CD4-positive, CD25-positive, alpha-beta regulatory T cell (primary cell): ENCODE data around the gene SUV39H2. TPM values are rescaled to one million over a fixed set of nuclear protein-coding genes. Genes with fewer than 3 reads are reported as not detected.

Source experiments
- ATAC-seq, 2 donors: fragments of 150-1000 bp; cut with Tn5 transposase; one replicate each; pipeline ENCODE4 v1.10.0; 2021; ENCODE audit warnings: low read depth in 2 of 2, moderate number of reproducible peaks in 2 of 2, moderate library complexity in 1 of 2
- DNase-seq, 3 donors: peaks; one replicate each; pipeline versions ENCODE4 v3.0.0 to v3.0.0-alpha.2; 2012 to 2022; ENCODE audit warnings: mixed read lengths in 1 of 3
- H3K27ac ChIP-seq: one replicate; pipeline ENCODE4 v1.7.0; 2013; ENCODE audit warnings: mild to moderate bottlenecking, low read length; ENCODE audit not compliant: insufficient read depth, poor library complexity, severe bottlenecking
- H3K27me3 ChIP-seq: one replicate; pipeline ENCODE4 v1.7.0; 2013; ENCODE audit warnings: low read length; ENCODE audit not compliant: control insufficient read depth, insufficient read depth
- H3K36me3 ChIP-seq: one replicate; pipeline ENCODE4 v1.7.0; 2013; ENCODE audit warnings: mild to moderate bottlenecking, low read length, moderate library complexity; ENCODE audit not compliant: control insufficient read depth, insufficient read depth
- H3K4me1 ChIP-seq: 2 replicates; pipeline ENCODE4 v1.7.0; 2013; ENCODE audit warnings: mild to moderate bottlenecking, low read length; ENCODE audit not compliant: insufficient read depth, control insufficient read depth, poor library complexity, severe bottlenecking
- H3K4me3 ChIP-seq: one replicate; pipeline ENCODE4 v1.7.0; 2013; ENCODE audit warnings: low read depth, mild to moderate bottlenecking, low read length, moderate library complexity
- H3K9me3 ChIP-seq, 2 experiments: 1 replicate in 1 of 2; 2 replicates in 1 of 2; pipeline ENCODE4 v1.7.0; 2013; ENCODE audit warnings: low read length in 2 of 2, mild to moderate bottlenecking in 1 of 2, moderate library complexity in 1 of 2; ENCODE audit not compliant: control insufficient read depth in 2 of 2
- H3K27ac Mint-ChIP-seq, 3 donors: one replicate each; pipeline ENCODE4 v1.8.0; 2020 to 2022; ENCODE audit warnings: mild to moderate bottlenecking in 3 of 3, mixed read lengths in 3 of 3, moderate library complexity in 2 of 3
- H3K27me3 Mint-ChIP-seq: one replicate; pipeline ENCODE4 v1.8.0; 2022; ENCODE audit warnings: mild to moderate bottlenecking, mixed read lengths
- H3K36me3 Mint-ChIP-seq: one replicate; pipeline ENCODE4 v1.8.0; 2020; ENCODE audit warnings: mixed read lengths
- H3K4me1 Mint-ChIP-seq, 4 donors: one replicate each; pipeline ENCODE4 v1.8.0; 2020 to 2022; ENCODE audit warnings: mixed read lengths in 4 of 4, mild to moderate bottlenecking in 1 of 4
- H3K4me3 Mint-ChIP-seq, 4 donors: one replicate each; pipeline ENCODE4 v1.8.0; 2020 to 2022; ENCODE audit warnings: mild to moderate bottlenecking in 4 of 4, mixed read lengths in 4 of 4, moderate library complexity in 3 of 4
- H3K9me3 Mint-ChIP-seq, 7 donors: one replicate each; pipeline ENCODE4 v1.8.0; 2020 to 2022; ENCODE audit warnings: mixed read lengths in 7 of 7, mild to moderate bottlenecking in 3 of 7, moderate library complexity in 2 of 7
- polyA plus RNA-seq, 4 donors: library from polyadenylated mRNA; unstranded; fragments of 300-500 nt; fragmentation: Illumina TruSeq; gene quantifications; one replicate each; pipeline ENCODE4 v1.2.3, GENCODE V29; 2021
- total RNA-seq: library from RNA; stranded (reverse); gene quantifications from one replicate; pipeline ENCODE4 v1.2.3, GENCODE V29; 2022

Gene SUV39H2
- total RNA-seq (4.3 TPM), polyA plus RNA-seq (1 to 10 TPM; 2.1 to 5.2 (median 3.7) TPM)

GRCh38 chr10:14878266-14879123 is at the start of gene SUV39H2:
SUV39H2 (plus strand) TSS chr10:14878866; CDS start chr10:14878889, 23 bp downstream.
- Histone ChIP-seq H3K27ac (peak within 1 kb of the TSS; percentile 62), H3K9me3 (no peaks in the 10 kb centered on the region), H3K4me3 (peak within 1 kb of the TSS; percentile 83), H3K36me3 (no peaks in the 10 kb centered on the region), H3K4me1 (peaks cover 28% of the 10 kb centered on the region), H3K27me3 (no peaks in the 10 kb centered on the region)
- H3K4me1 Mint-ChIP-seq, result peaks cover 12 to 45% (median 28%) of the 10 kb centered on the region in 4 donors
- no peaks in the 10 kb centered on the region for H3K27me3 Mint-ChIP-seq
- DNase-seq, result peak; percentile 90 to 96 (median 92)
- ATAC-seq, result peak; percentile 93 to 94
- peaks cover 0 to 2% (median 0%) of the 10 kb centered on the region in 7 donors for H3K9me3 Mint-ChIP-seq
- peak within 1 kb of the TSS; percentile 92 to 97 (median 94) for H3K4me3 Mint-ChIP-seq
- peak within 1 kb of the TSS; percentile 82 to 94 (median 93) for H3K27ac Mint-ChIP-seq
- no peaks in the 10 kb centered on the region for H3K36me3 Mint-ChIP-seq

GRCh38 chr10:14833106-14833505 is 45.6 kb upstream of the SUV39H2 start:
- no peak for ATAC-seq

GRCh38 chr10:14836208-14836607 is 42.5 kb upstream of the SUV39H2 start:
- Mint-ChIP-seq H3K9me3 (no peaks in the 10 kb centered on the region), H3K4me1 (peaks cover 15 to 32% (median 24%) of the 10 kb centered on the region in 4 donors), H3K27me3 (no peaks in the 10 kb centered on the region), H3K27ac (no peak overlapping the region), H3K36me3 (peaks cover 11% of the 10 kb centered on the region), H3K4me3 (peak overlapping the region; percentile 2 to 99 (median 96))
- Histone ChIP-seq H3K9me3 (no peaks in the 10 kb centered on the region), H3K27me3 (no peaks in the 10 kb centered on the region), H3K36me3 (peaks cover 6% of the 10 kb centered on the region), H3K4me1 (peaks cover 22% of the 10 kb centered on the region), H3K27ac (no peak overlapping the region), H3K4me3 (no peak overlapping the region)
- ATAC-seq (no peak), DNase-seq (no peak)

More at GRCh38 chr10:14833106-14833505, 45.6 kb upstream of the SUV39H2 start:
- Histone ChIP-seq H3K9me3 (no peaks in the 10 kb centered on the region), H3K4me1 (peaks cover 9% of the 10 kb centered on the region), H3K27me3 (no peaks in the 10 kb centered on the region), H3K4me3 (no peak overlapping the region), H3K27ac (no peak overlapping the region), H3K36me3 (no peaks in the 10 kb centered on the region)
- no peaks in the 10 kb centered on the region for H3K27me3 Mint-ChIP-seq
- peaks cover 6 to 12% (median 9%) of the 10 kb centered on the region in 4 donors for H3K4me1 Mint-ChIP-seq
- no peaks in the 10 kb centered on the region for H3K9me3 Mint-ChIP-seq
- H3K36me3 Mint-ChIP-seq, result peaks cover 8% of the 10 kb centered on the region
- DNase-seq, result no peak
- H3K4me3 Mint-ChIP-seq, result no peak overlapping the region
- no peak overlapping the region for H3K27ac Mint-ChIP-seq

- H3K27ac Mint-ChIP-seq, result peak overlapping the region; percentile 95 to 99 (median 98)
- no peaks in the 10 kb centered on the region for H3K9me3 ChIP-seq
- H3K27me3 Mint-ChIP-seq, result no peaks in the 10 kb centered on the region
- no peaks in the 10 kb centered on the region for H3K9me3 Mint-ChIP-seq
- peaks cover 22% of the 10 kb centered on the region for H3K4me1 ChIP-seq
- peak overlapping the region; percentile 81 for H3K4me3 ChIP-seq
- H3K4me1 Mint-ChIP-seq, result peaks cover 15 to 37% (median 27%) of the 10 kb centered on the region in 4 donors
- H3K36me3 Mint-ChIP-seq, result peaks cover 11% of the 10 kb centered on the region
- peak overlapping the region; percentile 90 for H3K27ac ChIP-seq
- peak in 1 of 3 donors; percentile 1 for DNase-seq
- peak overlapping the region; percentile 96 to 99 (median 97) for H3K4me3 Mint-ChIP-seq
- ATAC-seq, result no peak
- H3K36me3 ChIP-seq, result peaks cover 16% of the 10 kb centered on the region
- H3K27me3 ChIP-seq, result no peaks in the 10 kb centered on the region
These were observed 41.5 kb upstream of the SUV39H2 start for GRCh38 chr10:14837003-14837756.

- Mint-ChIP-seq H3K27ac (peak within 1 kb of the TSS; percentile 95 to 99 (median 98)), H3K36me3 (peaks cover 7% of the 10 kb centered on the region), H3K4me3 (peak within 1 kb of the TSS; percentile 96 to 99 (median 97)), H3K4me1 (peaks cover 15 to 37% (median 27%) of the 10 kb centered on the region in 4 donors), H3K27me3 (no peaks in the 10 kb centered on the region), H3K9me3 (no peaks in the 10 kb centered on the region)
- Histone ChIP-seq H3K4me3 (peak within 1 kb of the TSS; percentile 91), H3K36me3 (peaks cover 24% of the 10 kb centered on the region), H3K27ac (peak within 1 kb of the TSS; percentile 90), H3K27me3 (no peaks in the 10 kb centered on the region), H3K9me3 (no peaks in the 10 kb centered on the region), H3K4me1 (peaks cover 22% of the 10 kb centered on the region)
- ATAC-seq, result peak; percentile 94 to 95
- DNase-seq, result peak; percentile 99 to 100 (median 100)
These were observed 40.7 kb upstream of the SUV39H2 start, which contains the start of the genes CDNF, HSPA14 and MSANTD7 for GRCh38 chr10:14837757-14838581. CDNF (minus strand) TSS chr10:14838037; CDS start chr10:14837946, 91 bp downstream. HSPA14 (plus strand) TSS chr10:14838306; CDS start chr10:14838403, 97 bp downstream. MSANTD7 (plus strand) TSS chr10:14838306; CDS start chr10:14842285, 3,979 bp downstream.

GRCh38 chr10:14838582-14839304 is 39.9 kb upstream of the SUV39H2 start:
- Mint-ChIP-seq H3K4me1 (peaks cover 15 to 37% (median 27%) of the 10 kb centered on the region in 4 donors), H3K9me3 (no peaks in the 10 kb centered on the region), H3K27ac (peak overlapping the region; percentile 95 to 99 (median 98)), H3K27me3 (no peaks in the 10 kb centered on the region), H3K4me3 (peak overlapping the region; percentile 96 to 99 (median 97)), H3K36me3 (peaks cover 3% of the 10 kb centered on the region)
- H3K36me3 ChIP-seq, result peaks cover 31% of the 10 kb centered on the region
- H3K9me3 ChIP-seq, result no peaks in the 10 kb centered on the region
- ATAC-seq (peak in 1 of 2 donors; percentile 0), DNase-seq (peak; percentile 11 to 37 (median 21))
- peak overlapping the region; percentile 91 for H3K4me3 ChIP-seq
- H3K4me1 ChIP-seq, result peaks cover 22% of the 10 kb centered on the region
- H3K27me3 ChIP-seq, result no peaks in the 10 kb centered on the region
- peak overlapping the region; percentile 90 for H3K27ac ChIP-seq
